NCI-H146 (cell line): ENCODE measurements around the gene PRB4.
"Not testable (repeated sequence)": the region's sequence is repeated elsewhere in the genome, so short reads cannot be mapped to it uniquely, and the experiment has no call there.

Experiments used
- DNase-seq: peaks from one replicate; lab custom pipeline; 2025; lab: John Stamatoyannopoulos, UW

Gene PRB4

DNA sequence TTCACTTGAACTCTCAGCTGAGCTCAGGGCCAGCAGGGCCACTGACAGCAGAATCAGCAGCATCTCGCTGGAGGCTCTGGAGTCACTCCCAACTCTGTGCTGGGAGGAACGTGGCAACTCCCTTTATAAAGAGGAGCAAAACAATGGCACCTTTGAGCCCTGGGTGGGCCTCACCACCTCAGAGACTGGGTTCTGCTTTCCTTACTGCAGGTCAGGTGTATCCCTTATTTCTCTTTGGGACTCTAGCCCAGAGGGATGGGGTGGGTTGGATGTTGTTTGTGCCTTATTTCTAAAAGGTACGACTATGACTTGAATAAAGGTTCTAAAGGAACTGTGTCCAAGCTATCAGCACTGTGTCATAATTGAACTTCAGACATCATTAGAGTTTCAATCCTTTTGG, at the start of gene PRB4:
TSS of gene PRB4 (minus strand) at position 101 of the 400 bp plus-strand sequence. CDS start at position 63, 38 bp downstream.
- no peak for DNase-seq

GRCh38 chr12:11351736-11352135, 41.5 kb upstream of the PRB4 start:
- not testable (repeated sequence) for DNase-seq

GRCh38 chr12:11348439-11348838, 38.2 kb upstream of the PRB4 start:
- DNase-seq: no peak

- DNase-seq: no peak
Measured at GRCh38 chr12:11347810-11348209, 37.6 kb upstream of the PRB4 start.

- DNase-seq: no peak
Measured at GRCh38 chr12:11344500-11344899, 34.3 kb upstream of the PRB4 start.

DNA sequence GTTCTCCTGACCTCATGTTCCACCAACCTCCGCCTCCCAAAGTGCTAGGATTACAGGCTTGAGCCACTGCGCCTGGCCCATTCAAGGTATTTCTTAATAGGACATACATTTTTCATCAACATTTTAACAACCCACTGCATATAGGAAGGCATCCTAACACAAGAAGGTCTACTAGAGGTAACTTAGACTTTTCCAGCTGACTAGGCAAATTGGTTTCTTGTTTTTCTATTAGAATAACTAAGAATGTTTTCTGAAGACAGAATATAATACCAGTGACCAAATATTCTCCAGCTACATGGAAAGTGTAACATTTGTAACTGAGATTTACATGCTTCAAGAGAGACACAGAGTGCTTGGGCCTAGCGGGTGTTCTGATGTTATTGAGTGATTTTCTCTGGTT, 14.2 kb upstream of the PRB4 start:
- DNase-seq: no peak

GRCh38 chr12:11321980-11322379, 11.7 kb upstream of the PRB4 start:
- DNase-seq: no peak

GRCh38 chr12:11307143-11307542, 3.1 kb downstream of the PRB4 start:
- DNase-seq: no peak

GRCh38 chr12:11273449-11273848, 36.8 kb downstream of the PRB4 start:
- no peak for DNase-seq

GRCh38 chr12:11269607-11270006, 40.6 kb downstream of the PRB4 start, which contains the start of gene PRB3:
Gene PRB3, minus strand, starts transcription at chr12:11269707. Its CDS starts 38 bp downstream, at chr12:11269669.
- no peak for DNase-seq

GRCh38 chr12:11264501-11264900, 45.7 kb downstream of the PRB4 start:
- DNase-seq: no peak
